Fibroblast of the aortic adventitia (primary cell): ENCODE results near the gene TADA2B. TPM values are rescaled to one million over a fixed set of nuclear protein-coding genes. Genes with fewer than 3 reads are reported as not detected.
A peak's percentile ranks its signal among the peaks of the same experiment; 100 is the strongest.

Experiments used
- DNase-seq: peaks from one replicate; pipeline ENCODE4 v3.0.0-alpha.2; 2010; ENCODE audit warnings: low read depth
- H3K4me3 ChIP-seq: 2 replicates; pipeline ENCODE4 v1.5.1; 2011; ENCODE audit warnings: low read depth, mild to moderate bottlenecking, control low read depth, low read length, moderate library complexity
- total RNA-seq: library from RNA; depleted of rRNA; stranded (reverse); fragments of >200 nt; gene quantifications from 2 replicates; pipeline ENCODE4 v1.2.3, GENCODE V29; 2012; ENCODE audit warnings: low replicate concordance
- TF ChIP-seq, protein P1 (sequence below): IDR thresholded peaks from 2 replicates; pipeline ENCODE4 v1.5.1; 2011; ENCODE audit warnings: mild to moderate bottlenecking, low read length, control low read depth, inconsistent platforms; ENCODE audit not compliant: insufficient read depth

TADA2B gene
- total RNA-seq, 1 donor: 11.5 TPM

DNA sequence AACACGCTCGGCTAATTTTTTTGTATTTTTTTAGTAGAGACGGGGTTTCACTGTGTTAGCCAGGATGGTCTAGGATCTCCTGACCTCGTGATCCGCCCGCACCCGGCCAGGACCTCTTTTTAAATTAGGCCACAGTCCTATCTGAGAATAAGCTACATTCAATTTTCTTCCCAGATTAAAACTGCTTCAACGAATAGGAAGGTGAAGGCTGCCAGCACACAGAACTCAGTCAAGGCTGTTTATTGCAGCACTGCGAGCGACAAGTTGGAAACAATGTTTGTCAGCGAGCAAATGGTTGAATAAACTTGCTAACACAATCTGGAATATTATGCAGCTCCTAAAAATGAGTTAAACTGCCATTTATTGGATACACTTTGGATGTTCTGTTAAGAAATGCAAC is 22.8 kb downstream of the TADA2B start:
- no peak overlapping the region for H3K4me3 ChIP-seq
- TF ChIP-seq, protein P1, sequence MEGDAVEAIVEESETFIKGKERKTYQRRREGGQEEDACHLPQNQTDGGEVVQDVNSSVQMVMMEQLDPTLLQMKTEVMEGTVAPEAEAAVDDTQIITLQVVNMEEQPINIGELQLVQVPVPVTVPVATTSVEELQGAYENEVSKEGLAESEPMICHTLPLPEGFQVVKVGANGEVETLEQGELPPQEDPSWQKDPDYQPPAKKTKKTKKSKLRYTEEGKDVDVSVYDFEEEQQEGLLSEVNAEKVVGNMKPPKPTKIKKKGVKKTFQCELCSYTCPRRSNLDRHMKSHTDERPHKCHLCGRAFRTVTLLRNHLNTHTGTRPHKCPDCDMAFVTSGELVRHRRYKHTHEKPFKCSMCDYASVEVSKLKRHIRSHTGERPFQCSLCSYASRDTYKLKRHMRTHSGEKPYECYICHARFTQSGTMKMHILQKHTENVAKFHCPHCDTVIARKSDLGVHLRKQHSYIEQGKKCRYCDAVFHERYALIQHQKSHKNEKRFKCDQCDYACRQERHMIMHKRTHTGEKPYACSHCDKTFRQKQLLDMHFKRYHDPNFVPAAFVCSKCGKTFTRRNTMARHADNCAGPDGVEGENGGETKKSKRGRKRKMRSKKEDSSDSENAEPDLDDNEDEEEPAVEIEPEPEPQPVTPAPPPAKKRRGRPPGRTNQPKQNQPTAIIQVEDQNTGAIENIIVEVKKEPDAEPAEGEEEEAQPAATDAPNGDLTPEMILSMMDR: no peak
- no peak for DNase-seq

DNA sequence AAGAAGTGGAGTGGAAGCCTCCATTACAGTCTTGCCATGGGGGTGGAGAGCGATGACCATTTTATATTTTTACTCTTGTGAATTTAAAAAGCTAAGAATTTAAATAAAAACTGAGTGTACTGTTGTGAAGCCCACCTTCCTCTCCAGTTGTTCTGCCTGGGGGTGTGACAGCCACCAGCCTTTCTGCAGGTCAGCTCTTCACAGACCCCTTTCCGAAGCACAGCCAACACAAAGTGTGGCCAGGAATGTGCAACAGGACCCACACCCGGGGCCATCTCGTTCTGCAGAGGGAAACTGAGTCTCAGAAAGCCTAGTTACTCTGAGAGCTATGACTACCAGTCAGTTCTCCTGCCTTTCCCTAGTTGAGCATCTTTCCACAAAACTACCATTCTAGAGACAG is 23.3 kb downstream of the TADA2B start:
- TF ChIP-seq, protein P1: no peak
- no peak for DNase-seq
- peak overlapping the region; percentile 86 for H3K4me3 ChIP-seq

DNA sequence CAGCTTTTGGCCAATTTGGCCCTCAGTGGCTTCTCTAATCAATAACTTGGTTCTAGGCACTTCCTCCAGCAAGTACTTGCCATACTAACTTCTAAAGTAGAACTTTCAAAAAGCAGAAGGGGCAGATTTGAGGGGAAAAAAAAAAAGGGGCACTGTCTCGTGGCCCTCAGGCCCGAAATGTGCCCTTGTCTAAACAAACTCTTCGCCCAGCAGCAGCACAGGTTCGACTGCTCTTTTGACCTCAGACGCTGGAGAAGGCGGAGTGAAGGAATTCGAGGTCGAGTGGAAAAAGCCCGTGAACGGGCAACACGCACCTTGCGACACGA is 23.9 kb downstream of the TADA2B start:
- H3K4me3 ChIP-seq: peak overlapping the region; percentile 86
- TF ChIP-seq, protein P1: no peak
- no peak for DNase-seq

DNA sequence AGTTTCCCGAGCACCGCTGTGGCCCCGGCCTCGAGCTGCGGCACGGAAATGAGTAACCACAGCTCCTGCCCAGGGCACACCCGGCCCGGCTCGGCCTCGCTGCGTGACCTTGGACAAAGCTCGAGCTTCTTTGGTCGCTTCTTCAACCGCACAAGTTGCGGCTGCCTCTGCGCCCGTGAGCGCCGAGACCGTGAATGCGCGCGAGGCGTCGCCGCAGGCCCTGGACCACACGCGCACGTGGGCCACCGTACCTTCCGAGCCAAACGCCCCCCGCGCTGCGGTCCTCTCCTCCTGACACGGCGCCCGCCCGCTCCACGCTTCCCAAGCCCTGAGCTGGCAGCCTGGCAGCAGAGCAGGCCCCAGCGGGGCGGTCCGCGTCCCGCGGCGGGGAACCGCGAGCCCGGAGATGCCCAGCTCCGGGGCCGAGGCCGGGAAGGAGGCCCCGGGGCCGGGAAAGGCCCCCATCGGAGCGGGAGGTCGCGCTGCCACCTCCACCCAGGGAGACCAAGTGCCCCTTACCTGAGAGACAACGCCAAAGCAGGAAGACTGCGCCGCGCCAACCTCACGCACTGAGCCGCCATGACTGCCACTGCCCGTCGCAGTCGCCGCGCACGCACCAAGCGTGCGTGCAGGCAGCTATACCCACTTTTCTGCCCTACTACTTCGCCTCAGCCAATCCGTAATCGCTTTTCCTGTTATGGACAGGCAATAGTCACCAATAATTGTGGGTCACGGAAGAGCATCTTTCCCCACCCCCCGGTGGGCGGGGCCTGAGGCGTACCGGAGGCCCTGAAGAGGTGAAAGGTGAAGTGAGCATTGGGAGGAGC is 24.5 kb downstream of the TADA2B start, which contains the start of gene GRPEL1:
Gene GRPEL1 (minus strand): TSS at position 613 of the 827 bp plus-strand sequence. CDS start 32 bp downstream, at position 581.
- peak; percentile 99 for DNase-seq
- TF ChIP-seq, protein P1: no peak
- H3K4me3 ChIP-seq: peak within 1 kb of the TSS; percentile 86

DNA sequence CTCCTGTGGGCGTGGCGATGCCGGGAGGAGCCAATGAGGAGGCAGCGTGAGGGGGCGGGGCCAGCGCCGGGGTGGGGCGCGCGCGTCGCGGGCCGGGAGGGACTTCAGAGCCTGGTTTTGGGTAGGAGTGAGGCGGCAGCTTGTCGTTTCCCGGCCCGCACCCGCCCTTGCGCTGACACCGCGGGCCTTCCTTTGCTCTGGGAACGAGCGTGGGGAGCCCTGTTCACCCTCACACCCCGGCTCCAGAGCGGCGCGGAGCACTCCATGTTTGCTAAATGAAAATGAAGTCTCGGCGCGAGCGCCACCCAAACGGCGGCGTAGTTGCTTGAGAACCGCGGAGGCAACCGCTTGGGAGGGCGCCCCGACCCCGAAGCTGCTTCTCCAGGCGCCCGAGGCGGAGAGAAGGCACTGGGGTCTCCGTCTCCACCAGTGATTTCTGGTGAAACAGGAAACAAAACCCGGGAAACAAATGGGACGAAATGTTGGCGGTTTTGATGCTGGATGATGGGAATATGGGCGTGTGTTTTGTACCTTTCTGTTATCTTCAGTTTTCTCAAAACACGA is 25.2 kb downstream of the TADA2B start:
- H3K4me3 ChIP-seq: peak overlapping the region; percentile 82
- no peak for DNase-seq
- TF ChIP-seq, protein P1: no peak

DNA sequence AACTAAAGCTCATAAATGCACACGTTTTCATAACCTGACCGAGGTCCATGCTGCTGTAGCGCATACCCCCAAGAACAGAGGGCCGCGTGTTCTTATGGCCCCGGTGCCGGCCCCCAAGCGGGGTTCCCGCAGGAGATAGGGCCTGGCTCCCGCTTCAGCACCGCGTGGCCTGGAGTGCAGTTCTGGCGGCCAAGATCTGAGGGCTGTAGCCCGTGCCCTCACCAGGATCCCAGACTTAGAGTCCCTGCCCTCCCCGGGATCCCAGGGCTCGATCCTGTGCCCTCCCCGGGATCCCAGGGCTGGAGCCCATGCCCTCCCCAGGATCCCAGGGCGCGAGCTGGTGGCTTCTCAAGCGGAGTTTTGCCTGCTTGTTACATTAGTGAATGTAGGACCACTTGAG is 25.7 kb downstream of the TADA2B start:
- DNase-seq: no peak
- peak overlapping the region; percentile 82 for H3K4me3 ChIP-seq
- TF ChIP-seq, protein P1: no peak
